ENCODE data around the gene ARL4C. TPM values are rescaled to one million over a fixed set of nuclear protein-coding genes. Genes with fewer than 3 reads are reported as not detected.

The ARL4C gene
- polyA plus RNA-seq, 2 of the 4 experiments (the other 2 are of a cell fraction) = 70.4 to 70.9 TPM

GRCh38 chr2:234453216-234453615, 43.7 kb downstream of the ARL4C start:
- FAIRE-seq = no peak
- ChIA-PET POLR2A (no interaction called here), CTCF (interaction anchor here (1.6 kb wide), 1 partner anchor 164 kb away, joined by 4 read pairs; no protein-coding TSS in a partner anchor)

GRCh38 chr2:234451852-234452625, 44.8 kb downstream of the ARL4C start:
- H3K4me1 ChIP-seq = peaks cover 33% of the 10 kb centered on the region
- H3K9me3 ChIP-seq = no peaks in the 10 kb centered on the region; the same call in 2 of the 3 replicates
- peak; percentile 34 to 63 for DNase-seq (ENCODE audit: low read depth in 1 of 2, low spot score in 1 of 2)
- peak; percentile 71 to 85 for ATAC-seq
- H3K4me2 ChIP-seq = peak overlapping the region; percentile 57
- no peak for TF ChIP-seq ELK1 (IDR thresholded peaks at IDR 0.05; ENCODE audit: low read depth, low read length)
- TF ChIP-seq MAFK (IDR thresholded peaks at IDR 0.05; ENCODE audit: partially characterized antibody) = peak; percentile 85
- H3K4me3 ChIP-seq = no peak overlapping the region
- CTCF ChIA-PET = interaction anchor here (0.6 to 0.9 kb wide), 3 partner anchors 11 to 40 kb away, joined by 3 to 5 read pairs (median 5); no protein-coding TSS in a partner anchor
- H3K27ac ChIP-seq = peak overlapping the region; percentile 50 to 70
- POLR2A ChIA-PET = interaction anchor here (0.6 to 1.4 kb wide), 2 partner anchors 30 to 89 kb away, joined by 4 to 13 read pairs; no protein-coding TSS in a partner anchor
- 60% methylated on average over 4 of the region's 4 CpGs for WGBS (ENCODE audit: missing lambda C conversion rate)
- peak; percentile 46 for FAIRE-seq

More at GRCh38 chr2:234453216-234453615, 43.7 kb downstream of the ARL4C start:
- TF ChIP-seq TFCP2L1 (CRISPR knock-in tag; IDR thresholded peaks at IDR 0.05) = no peak
- no peak for TF ChIP-seq SREBF2 (IDR thresholded peaks at IDR 0.05)
- TF ChIP-seq CBX8 (IDR thresholded peaks at IDR 0.05) = no peak
- no peak for TF ChIP-seq KDM1A (IDR thresholded peaks at IDR 0.05; ENCODE audit: low read depth)
- no peak for TF ChIP-seq E2F6 (IDR thresholded peaks at IDR 0.05; ENCODE audit: borderline replicate concordance, low read depth)
- no peak for TF ChIP-seq MAZ (IDR thresholded peaks at IDR 0.05; ENCODE audit: borderline replicate concordance, low read depth, low read length)
- TF ChIP-seq ZFP36 (IDR thresholded peaks at IDR 0.05; ENCODE audit: borderline replicate concordance, partially characterized antibody) = no peak
- TF ChIP-seq ZSCAN20 (CRISPR knock-in tag; IDR thresholded peaks at IDR 0.05) = no peak
- TF ChIP-seq RCOR1 (IDR thresholded peaks at IDR 0.05; ENCODE audit: low read depth, low read length) = no peak
- no peak for TF ChIP-seq CTCF (IDR thresholded peaks at IDR 0.05)
- no peak for TF ChIP-seq NFE2L2 (conservative IDR thresholded peaks at IDR 0.05; ENCODE audit: low read length)
- TF ChIP-seq ZC3H11A (IDR thresholded peaks at IDR 0.05) = no peak
- no peak for TF ChIP-seq BCL3 (IDR thresholded peaks at IDR 0.05)
- no peak for TF ChIP-seq CEBPB (IDR thresholded peaks at IDR 0.05)
- TF ChIP-seq ZNF302 (CRISPR knock-in tag; IDR thresholded peaks at IDR 0.05) = no peak
- Histone ChIP-seq H3K9me3 (peaks cover 4% of the 10 kb centered on the region; the same call in 1 of the 3 replicates), H3K4me1 (peaks cover 26% of the 10 kb centered on the region), H3K4me2 (no peak overlapping the region), H3K27ac (peak overlapping the region in 1 of 2 experiments; percentile 70; a peak in 3 of 6 replicates), H3K4me3 (no peak overlapping the region)
- ATAC-seq (no peak), DNase-seq (ENCODE audit: low read depth in 1 of 2, low spot score in 1 of 2) (no peak)
- WGBS (ENCODE audit: missing lambda C conversion rate) = 94% methylated on average over 5 of the region's 5 CpGs
